Measurements from ENCODE around the gene ARL17B.
"Not testable (repeated sequence)": the region's sequence is repeated elsewhere in the genome, so short reads cannot be mapped to it uniquely, and the experiment has no call there.

Gene ARL17B

DNA sequence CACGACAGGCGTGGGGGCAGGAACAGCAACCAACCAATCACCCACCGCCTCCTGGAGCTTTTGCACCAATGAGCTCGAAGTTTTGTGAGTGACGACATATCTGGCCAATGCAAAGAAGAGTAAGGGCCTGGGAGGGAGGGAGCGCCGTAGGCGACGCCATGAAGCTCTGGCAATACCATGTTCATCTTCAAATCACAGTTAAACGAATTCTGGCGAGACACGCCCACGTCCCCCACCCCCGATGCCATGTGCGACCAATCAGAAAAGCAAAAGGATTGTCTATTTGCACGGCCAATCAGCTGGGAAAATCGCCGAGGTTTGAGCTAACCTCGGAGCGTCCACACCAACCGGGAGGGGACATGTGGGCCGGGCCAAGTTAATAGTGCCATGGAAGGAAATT, at the start of gene ARL17B:
Gene ARL17B, minus strand, starts transcription at position 12 of the 400 bp plus-strand sequence. CDS start 3,369 bp downstream, outside the sequence.
- not testable (repeated sequence) for DNase-seq

DNA sequence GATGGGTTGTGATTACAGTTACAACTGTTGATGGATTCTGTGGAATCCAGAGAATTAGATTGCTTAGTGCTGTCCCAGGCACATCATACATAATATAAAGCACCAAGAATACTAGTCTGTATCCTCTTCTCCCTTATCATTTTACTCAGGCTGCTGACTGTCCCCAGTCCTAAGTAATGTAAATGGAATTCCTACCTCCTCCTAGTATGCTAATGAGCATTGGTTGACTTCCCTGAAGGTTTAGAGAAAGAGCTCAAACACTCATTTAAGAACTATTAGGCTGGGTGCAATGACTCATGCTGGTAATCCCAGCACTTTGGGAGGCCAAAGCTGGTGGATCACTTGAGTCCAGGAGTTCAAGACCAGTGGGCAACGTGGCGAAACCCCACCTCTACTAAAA, 48.3 kb upstream of the ARL17B start:
- DNase-seq: not testable (repeated sequence)

DNA sequence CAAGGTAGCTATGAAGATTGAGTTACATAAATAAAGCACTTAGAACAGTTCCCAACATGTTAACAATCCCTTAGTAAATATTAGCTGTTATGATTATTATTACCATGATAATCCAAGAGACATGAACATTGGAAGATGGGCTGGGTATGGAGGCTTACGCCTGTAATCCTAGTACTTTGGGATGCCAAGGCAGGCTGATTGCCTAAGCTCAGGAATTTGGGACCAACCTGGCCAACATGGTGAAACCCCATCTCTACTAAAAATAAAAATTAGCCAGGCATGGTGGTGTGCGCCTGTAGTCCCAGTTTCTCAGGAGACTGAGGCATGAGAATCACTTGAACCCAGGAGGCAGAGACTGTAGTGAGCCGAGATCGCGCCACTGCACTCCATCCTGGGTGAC, 45.6 kb upstream of the ARL17B start:
- not testable (repeated sequence) for DNase-seq

DNA sequence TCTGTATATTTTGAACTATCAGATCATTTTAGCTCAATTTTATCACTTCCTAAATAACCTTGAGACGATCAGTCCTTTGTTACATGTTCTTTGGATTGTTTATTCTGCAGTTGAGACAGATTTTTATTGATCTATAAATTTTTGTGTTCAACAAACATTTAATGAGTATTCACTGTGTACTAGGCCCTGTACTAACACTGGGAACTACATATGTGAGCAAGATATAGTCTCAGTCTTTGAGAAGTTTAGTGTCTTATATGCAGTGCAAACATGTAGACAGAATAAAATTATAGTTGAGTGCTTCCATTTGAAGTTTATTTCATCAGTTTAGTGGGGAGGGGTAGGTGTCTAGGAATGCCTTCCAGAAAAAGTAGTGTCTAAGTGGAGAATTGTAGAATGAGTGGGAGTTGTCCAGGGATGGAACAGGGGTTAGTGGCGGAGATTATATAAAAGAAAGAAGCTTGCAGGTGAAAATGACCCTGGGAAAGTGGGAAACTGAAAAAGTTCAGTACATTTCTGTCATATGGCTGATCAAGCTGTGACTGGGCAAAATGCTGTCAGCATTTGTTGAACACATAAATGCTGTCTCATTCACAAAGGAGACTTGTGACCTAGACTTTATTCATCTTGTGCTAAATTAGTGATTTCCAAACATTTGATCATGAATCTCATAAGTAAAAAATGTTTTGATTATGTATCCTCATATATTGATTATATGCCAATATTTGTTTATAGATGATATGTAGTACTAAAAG, 39.6 kb upstream of the ARL17B start:
- not testable (repeated sequence) for DNase-seq

DNA sequence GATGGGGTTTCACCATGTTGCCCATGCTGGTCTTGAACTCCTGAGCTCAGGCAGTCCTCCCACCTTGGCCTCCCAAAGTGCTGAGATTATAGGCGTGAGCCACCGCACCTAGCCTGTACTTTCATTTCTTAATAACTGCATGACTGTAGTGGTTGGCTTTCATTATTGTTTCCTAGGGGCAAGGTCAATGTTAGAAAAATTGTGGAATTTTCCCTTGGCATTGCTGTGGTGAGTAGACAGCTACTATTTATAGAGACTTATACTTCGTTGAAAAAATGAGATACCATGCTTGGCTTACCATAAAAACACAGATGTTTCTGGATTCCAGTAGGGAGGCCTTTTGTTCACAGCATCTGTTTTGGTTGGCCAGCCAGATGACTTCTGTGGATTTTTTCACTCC, 39.0 kb upstream of the ARL17B start:
- DNase-seq: not testable (repeated sequence)

DNA sequence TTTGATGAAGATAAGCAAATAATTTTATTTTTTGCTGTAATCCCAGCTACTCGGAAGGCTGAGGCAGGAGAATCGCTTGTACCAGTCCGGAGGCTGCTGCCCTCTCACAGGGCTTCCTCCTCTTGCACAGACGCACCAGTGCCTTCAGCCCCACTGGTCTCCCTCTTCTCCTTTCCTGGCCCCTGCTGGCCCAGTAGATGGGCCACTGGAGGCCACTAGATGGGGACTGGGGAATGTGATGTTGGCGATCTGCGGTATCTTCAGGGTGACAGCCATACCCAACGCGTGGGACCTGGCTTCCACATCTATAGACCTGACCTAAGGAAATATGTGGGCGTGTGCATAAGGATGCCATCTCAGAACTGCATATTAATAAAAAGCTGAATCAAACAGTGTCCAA, 38.4 kb upstream of the ARL17B start:
- not testable (repeated sequence) for DNase-seq

DNA sequence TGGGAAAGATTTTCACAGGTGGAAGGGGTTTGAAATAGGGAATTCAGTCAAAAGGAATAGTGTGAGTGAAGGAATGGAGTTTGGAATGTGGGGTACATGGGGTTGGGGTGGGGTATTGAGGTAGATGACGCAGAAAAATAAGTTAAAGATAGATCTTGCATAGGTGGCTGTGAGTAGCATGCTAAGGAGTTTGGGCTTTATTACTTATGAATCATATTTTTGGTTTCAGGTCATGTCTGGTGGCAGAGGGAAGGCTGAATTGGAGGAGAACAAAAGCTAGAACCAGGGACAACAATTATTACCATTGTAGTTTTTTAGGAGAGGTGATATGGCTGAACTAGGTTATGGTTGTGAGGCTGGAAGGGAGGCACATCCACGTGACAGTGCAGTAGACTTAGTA, 34.7 kb upstream of the ARL17B start:
- not testable (repeated sequence) for DNase-seq

DNA sequence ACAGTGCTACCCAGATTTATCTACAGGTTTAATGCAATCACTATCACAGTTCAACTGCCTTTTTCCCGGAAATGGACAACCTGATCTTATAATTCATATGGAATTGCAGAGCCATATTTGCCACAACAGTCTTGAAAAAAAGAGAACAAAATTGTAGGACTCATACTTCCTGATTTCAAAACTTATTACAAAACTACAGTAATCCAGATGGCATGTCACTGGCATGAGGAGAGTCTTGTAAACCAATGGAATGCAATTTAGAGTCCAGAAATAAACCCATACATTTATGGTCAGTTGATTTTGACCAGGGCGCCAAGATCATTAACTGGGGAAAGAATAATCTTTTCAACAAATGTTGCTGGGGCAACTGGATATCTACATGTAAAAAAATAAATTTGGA, 32.1 kb upstream of the ARL17B start:
- not testable (repeated sequence) for DNase-seq

DNA sequence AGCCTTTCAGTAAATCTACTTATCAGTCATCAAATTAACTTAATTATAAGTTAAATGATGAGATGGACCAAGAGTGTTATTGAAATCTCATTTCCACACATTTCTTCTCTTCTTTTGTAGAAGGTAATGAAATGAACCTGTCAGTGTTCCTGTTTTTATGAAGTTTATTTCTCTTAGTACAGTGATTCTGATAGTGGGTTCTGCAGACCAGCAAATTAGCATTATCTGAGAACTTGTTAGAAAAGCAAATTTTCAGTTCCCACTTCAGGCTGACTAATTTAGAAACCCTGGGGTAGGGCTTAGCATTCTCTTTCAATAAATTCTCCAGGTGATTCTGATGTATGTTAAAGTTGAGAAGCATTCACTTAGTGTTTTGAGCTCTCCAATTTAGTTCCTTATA, 23.9 kb upstream of the ARL17B start:
- not testable (repeated sequence) for DNase-seq

DNA sequence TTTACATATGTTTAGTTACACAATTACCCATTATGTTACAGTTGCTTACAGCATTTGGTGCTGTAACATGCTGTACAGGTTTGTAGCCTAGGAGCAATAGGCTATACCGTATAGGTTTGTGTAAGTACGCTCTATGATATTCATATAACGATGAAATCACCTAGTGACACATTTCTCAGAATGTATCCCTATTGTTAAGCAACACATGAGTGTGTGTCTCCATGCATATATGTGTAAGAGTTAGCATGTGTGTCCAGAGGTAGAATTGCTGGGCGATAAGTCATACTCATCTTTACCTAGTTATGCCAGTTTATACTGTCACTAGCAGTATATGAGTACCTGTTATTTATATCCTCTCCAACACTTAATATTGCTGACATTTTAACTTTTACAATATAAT, 21.6 kb upstream of the ARL17B start:
- DNase-seq: not testable (repeated sequence)

DNA sequence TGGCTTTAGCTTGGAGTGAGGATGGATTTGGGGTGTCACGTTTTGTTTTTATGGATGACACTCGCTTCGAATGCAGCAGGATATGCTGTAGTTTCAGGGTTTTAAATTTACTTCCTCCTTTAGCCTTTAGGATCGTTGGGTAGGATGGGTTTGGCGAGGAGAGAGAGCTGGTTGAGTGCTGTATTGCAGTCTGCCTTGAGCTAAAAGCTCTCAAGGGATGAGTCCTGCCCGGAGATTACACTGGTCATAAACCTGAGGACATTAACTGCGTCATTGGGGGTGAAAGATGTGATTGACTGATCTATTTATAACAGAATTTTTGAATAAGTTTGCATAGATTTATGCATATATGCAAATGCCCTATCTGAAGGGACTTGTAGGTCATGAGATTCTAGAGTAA, 11.9 kb upstream of the ARL17B start:
- not testable (repeated sequence) for DNase-seq

DNA sequence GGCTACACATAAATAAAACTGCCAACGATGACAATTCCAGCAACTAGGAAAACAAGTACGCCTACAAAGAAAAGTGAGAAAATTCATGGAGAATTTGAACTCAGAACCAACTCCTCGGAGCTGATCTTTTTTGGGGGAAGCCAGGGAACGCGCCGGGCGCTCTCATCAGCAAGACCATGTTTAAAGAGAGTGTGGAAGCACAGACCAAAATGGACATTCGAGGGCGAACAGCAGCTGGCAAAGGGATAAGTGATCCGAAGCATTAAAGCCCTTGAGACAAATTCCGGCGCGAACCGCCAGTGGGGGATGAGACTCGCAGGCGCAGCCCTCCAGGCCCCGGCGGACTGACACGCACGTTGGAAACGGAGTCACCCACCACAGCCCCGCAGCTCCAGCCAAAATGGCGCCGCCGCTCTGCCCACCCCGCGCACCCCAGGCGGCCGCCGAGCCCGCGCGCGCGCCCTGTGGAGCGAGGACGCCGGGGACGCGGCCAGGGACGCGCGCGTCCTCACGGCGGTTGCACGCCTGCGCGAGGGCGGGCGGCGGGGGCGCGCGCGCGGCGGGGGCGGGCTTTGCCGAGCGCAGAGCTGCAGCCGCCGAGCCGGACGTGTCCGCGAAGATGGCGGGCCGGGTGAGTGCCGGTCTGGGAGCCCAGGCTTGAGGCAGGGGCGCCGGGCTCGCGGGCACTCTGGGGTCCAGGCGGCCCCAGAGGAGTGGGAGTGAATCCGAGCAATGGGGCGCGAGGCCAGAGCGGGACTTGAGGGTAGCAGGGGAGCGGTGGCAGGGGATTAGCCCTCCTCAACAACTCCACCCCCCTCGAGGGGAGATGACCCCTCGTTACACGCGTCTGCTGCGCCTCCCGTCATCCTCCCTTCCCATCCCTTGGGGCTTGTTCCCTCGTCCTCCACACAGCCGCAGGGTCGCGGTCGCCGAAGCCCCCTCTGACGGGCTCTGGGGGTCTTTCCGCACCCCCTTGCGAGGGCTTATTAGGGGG, 11.0 kb upstream of the ARL17B start:
- DNase-seq: not testable (repeated sequence)

DNA sequence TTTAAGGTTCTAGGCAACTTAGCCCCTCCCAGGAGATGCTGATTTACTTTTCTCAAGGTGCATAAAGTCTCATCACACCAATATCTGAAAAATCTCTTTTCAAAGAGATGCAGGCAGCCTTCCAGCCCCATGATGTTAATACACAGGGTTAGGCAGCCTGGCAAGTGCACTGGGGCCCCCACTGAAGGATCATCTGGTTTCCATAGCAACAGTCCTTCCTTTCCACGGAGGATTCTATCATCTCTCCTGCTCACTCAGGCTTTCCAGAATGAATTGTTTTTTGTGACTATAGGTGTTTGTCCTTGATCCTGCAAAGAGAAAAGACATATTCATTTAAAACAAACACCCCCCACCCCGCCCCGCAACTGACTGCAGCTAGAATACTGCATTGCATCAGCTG, 6.0 kb upstream of the ARL17B start:
- DNase-seq: not testable (repeated sequence)

DNA sequence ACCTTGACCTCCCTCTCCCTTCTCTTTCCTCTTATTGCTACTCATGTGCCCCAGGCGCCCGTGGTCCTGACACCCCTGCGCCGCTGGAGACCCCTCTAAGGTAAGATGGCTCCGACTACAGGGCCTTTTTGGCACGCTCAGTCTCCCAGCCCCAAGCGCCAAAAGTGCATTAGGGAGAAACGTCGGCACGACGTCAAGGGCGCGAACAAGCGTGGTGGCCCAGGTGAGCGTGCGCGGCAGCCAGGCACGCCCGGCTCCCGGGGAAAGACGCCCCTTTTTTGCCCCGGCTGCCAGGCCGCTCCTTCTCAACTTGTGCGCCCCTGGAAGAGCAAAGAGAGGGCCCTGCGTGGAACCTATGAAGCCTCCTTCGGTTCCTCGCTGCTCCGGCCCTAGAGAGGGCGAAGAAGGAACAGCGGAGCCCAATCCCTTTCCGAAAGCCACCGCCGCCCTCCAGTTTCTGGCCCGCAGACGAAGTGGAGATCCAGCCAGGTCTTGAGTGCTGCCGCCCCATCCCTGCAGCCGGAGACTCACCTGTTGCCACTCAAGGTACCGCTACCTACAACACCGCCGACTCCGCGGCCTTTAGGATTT, 326 bp downstream of the ARL17B start:
- not testable (repeated sequence) for DNase-seq

DNA sequence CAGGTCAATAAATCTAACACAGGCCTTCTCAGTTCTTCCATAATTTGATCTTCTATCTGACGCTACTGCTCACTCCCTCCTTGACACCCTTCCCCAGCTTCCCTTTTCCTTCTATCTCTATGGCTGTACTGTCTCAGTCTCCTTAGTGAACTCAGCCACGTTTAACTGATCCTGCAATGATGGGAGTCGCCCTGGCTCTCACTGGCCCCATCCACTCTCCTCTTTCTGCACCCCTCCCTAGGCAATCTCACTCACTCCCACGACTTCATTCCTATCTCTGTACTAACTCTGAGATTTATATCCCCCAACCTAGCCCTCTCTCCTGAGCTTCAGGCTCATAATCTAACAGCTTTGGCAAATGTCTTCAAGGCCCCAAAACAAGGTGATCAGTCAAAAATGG, 7.7 kb downstream of the ARL17B start:
- DNase-seq: not testable (repeated sequence)

DNA sequence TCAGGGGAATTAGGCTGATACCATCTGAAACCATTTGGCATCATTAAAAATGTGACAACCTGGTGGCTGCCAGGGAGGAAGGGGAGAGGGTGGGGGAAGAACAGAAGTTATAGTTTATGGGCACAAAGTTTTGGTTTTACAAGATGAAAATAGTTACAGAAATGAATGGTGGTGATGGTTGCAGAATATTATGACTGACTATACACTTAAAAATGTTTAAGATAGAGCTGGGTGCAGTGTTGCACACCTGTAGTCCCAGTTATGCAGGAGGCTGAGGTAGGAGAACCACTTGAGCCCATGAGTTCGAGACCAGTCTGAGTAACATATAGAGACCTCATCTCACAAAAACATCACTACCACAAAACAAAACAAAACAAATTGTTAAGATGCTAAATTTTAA, 12.5 kb downstream of the ARL17B start:
- not testable (repeated sequence) for DNase-seq

DNA sequence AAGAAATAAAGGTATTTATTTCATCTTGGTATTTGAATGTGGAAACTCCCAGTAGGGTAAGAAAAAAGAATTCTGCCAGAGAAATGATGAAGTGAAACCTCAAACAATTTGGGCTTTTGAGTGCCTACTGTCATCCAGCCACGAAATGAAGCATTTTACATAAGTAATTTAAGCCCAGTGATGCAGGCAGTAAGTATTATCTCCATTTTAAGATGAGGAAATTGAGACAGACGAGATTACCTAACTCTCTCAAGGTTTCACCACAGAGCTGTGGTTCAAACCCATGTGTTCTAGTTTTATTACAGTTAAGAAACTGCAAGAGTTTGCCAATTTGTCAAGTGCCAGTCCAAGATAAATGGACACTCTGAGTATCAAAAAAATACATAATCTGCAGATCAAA, 13.2 kb downstream of the ARL17B start:
- DNase-seq: not testable (repeated sequence)

DNA sequence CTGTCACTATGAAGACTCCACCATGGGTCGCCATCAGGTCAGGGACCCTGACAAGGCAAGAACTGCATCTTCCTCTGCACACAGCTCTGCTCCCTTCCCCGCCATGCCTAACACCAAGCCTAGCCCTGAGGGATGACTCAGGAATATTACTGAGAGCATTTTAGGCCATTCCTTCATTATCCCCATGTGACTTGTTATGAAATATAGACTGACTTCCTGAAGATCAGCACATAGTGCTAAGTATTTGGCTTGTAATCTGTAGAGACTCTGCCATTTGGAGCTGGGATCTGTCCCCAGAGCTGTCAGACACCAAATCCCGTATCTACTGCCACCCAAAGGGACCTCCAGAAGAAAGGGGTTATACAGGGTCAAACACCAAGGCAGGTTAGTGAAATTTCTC, 19.4 kb downstream of the ARL17B start:
- not testable (repeated sequence) for DNase-seq

DNA sequence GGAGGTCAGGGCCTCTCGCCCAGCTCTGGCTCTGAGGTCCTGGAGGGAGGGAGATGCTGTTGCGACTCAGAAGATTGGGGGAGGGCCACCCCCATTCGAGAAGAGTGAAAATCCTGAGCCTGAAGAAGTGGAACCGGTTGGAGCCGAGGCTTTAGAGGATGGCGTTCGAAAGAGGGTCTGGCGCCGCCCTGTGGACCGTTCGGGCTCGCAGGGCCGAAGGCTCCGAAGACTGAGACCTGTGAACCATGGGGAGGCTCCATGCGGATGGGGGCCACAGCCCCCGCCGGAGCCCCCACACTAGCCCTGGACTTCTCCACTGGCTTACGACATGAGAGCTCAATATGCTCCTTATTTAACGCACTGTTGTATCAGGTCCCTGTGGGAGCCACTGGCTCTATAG, 20.3 kb downstream of the ARL17B start:
- DNase-seq: not testable (repeated sequence)

DNA sequence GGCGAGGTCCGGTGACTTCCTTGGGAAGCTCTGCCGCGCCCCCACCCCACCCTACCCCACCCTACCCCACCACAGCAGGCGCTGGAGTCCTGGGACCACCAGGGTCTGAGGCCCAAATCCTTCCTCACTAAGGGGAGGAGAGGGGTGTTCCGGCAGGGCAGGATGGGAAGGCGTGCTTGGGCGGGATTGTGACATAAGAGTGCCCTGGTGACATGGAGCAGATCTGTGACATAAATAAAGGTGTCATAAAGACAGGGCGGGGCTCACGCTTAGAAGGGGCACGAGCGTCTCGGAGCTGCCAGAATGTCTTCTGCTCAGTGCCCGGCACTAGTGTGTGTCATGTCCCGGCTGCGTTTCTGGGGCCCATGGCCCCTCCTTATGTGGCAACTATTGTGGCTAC, 66.7 kb downstream of the ARL17B start, which contains the start of gene LRRC37A:
Gene LRRC37A, plus strand, starts transcription at position 301 of the 400 bp plus-strand sequence. Its CDS starts 3 bp downstream, at position 304.
- not testable (repeated sequence) for DNase-seq

DNA sequence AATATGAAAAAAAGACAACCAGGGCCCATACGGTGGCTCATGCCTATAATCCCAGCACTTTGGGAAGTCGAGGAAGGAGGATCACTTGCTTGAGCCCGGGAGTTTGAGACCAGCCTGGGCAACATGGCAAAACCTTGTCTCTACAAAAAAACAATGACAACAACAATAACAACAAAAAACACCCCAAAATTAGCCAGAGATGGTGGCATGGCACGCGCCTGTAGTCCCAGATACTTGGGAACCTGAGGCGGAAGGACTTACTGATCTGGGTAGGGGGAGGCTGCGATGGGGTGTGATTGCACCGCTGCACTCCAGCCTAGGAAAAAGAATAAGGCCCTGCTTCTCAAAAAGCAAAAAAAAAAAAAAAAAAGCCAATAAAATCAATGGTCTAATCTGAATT, 69.9 kb downstream of the ARL17B start:
- DNase-seq: not testable (repeated sequence)

DNA sequence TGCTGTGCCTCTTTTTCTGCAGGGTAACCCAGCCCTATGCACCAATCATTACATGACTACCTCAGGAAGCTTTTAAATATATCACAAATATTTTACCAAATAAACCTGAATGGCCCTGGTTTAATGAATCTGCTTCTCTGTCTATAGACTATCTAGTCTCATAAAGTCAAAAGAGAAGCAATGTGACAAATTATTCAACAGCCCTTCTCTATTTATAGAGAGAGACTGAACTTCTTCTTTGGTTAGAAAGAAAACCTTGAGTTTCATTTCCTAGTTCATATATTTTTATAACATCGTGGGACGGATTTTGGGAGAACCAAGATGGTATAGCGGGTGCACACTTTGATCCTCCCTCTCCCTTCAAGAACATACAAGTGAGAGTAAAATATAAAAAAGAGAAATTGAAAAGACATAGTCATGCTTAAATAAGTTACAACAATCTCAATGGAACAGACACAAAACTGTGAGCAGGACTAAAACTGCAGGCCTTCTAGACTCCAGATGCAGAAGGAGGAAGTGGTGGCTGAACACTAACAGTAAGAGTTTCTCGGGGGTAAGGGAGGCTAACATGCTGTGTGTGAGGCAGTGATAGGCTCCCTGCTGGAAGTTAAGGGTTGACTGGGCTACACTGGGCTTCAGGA, 70.5 kb downstream of the ARL17B start:
- not testable (repeated sequence) for DNase-seq

Data from hippocampal formation (tissue), 2 donors.